PC-9 (cell line): ENCODE measurements around the gene BRI3.

Experiments used
- CTCF ChIP-seq: fragments of 200-600 bp; sonication (generic); conservative IDR thresholded peaks from 2 replicates; pipeline ENCODE4 v1.6.1; 2017; ENCODE audit warnings: mixed run types, antibody characterized with exemption, mild to moderate bottlenecking, moderate library complexity
- EZH2 ChIP-seq: fragments of 200-600 bp; sonication (generic); IDR thresholded peaks from 2 replicates; pipeline ENCODE4 v1.8.0; 2017; ENCODE audit warnings: antibody characterized with exemption, low read depth

- no peak for TF ChIP-seq CTCF
- no peak for TF ChIP-seq EZH2
These were observed 29.7 kb upstream of the BRI3 start, which contains the start of gene TECPR1 for GRCh38 chr7:98251601-98252424.
